NOMO-1 treated with DMSO at 0.1 percent for 48 hours (cell line): Measurements from ENCODE around the gene CTNNA2.

Experiments used
- DNase-seq: peaks from one replicate; lab custom pipeline; 2025; ENCODE audit not compliant: unreplicated experiment; lab: John Stamatoyannopoulos, UW

Gene CTNNA2

GRCh38 chr2:79702905-79703304 is 190.1 kb downstream of the CTNNA2 start:
- no peak for DNase-seq

GRCh38 chr2:79711098-79711497 is 198.2 kb downstream of the CTNNA2 start:
- no peak for DNase-seq

- DNase-seq: no peak
Measured at GRCh38 chr2:79713131-79713785, 200.4 kb downstream of the CTNNA2 start.

GRCh38 chr2:79714283-79714682 is 201.4 kb downstream of the CTNNA2 start:
- DNase-seq: no peak

GRCh38 chr2:79715338-79715737 is 202.5 kb downstream of the CTNNA2 start:
- DNase-seq: no peak

GRCh38 chr2:79716266-79716665 is 203.4 kb downstream of the CTNNA2 start:
- DNase-seq: no peak

GRCh38 chr2:79717364-79718007 is 204.6 kb downstream of the CTNNA2 start:
- DNase-seq: no peak

GRCh38 chr2:79721061-79721460 is 208.2 kb downstream of the CTNNA2 start:
- DNase-seq: no peak

GRCh38 chr2:79721966-79722365 is 209.1 kb downstream of the CTNNA2 start:
- DNase-seq: no peak

GRCh38 chr2:79723830-79724229 is 211.0 kb downstream of the CTNNA2 start:
- DNase-seq: no peak

GRCh38 chr2:79729532-79729931 is 216.7 kb downstream of the CTNNA2 start:
- DNase-seq: no peak

- DNase-seq: no peak
Measured at GRCh38 chr2:79734518-79734917, 221.7 kb downstream of the CTNNA2 start.

GRCh38 chr2:79740879-79741443 is 228.1 kb downstream of the CTNNA2 start:
- no peak for DNase-seq

GRCh38 chr2:79750321-79750720 is 237.5 kb downstream of the CTNNA2 start:
- no peak for DNase-seq

- DNase-seq: no peak
Measured at GRCh38 chr2:79757526-79757925, 244.7 kb downstream of the CTNNA2 start.

- no peak for DNase-seq
Measured at GRCh38 chr2:79758042-79758441, 245.2 kb downstream of the CTNNA2 start.

- no peak for DNase-seq
Measured at GRCh38 chr2:79758749-79759282, 246.0 kb downstream of the CTNNA2 start.

- no peak for DNase-seq
Measured at GRCh38 chr2:79770926-79771325, 258.1 kb downstream of the CTNNA2 start.

GRCh38 chr2:79771493-79771892 is 258.6 kb downstream of the CTNNA2 start:
- no peak for DNase-seq

GRCh38 chr2:79774016-79774415 is 261.2 kb downstream of the CTNNA2 start:
- no peak for DNase-seq

GRCh38 chr2:79776461-79776860 is 263.6 kb downstream of the CTNNA2 start:
- no peak for DNase-seq

- no peak for DNase-seq
Measured at GRCh38 chr2:79780781-79781180, 267.9 kb downstream of the CTNNA2 start.
